NCI-H2081 treated with DMSO at 0.1 percent for 48 hours (cell line): ENCODE data around the gene RNF183.
"Not testable (repeated sequence)": the region's sequence is repeated elsewhere in the genome, so short reads cannot be mapped to it uniquely, and the experiment has no call there.

Source experiments
- DNase-seq: peaks from one replicate; lab custom pipeline; 2025; lab: John Stamatoyannopoulos, UW

RNF183 gene

GRCh38 chr9:113316030-113316429, 12.9 kb upstream of the RNF183 start:
- no peak for DNase-seq

GRCh38 chr9:113315231-113315630, 12.1 kb upstream of the RNF183 start:
- no peak for DNase-seq

DNA sequence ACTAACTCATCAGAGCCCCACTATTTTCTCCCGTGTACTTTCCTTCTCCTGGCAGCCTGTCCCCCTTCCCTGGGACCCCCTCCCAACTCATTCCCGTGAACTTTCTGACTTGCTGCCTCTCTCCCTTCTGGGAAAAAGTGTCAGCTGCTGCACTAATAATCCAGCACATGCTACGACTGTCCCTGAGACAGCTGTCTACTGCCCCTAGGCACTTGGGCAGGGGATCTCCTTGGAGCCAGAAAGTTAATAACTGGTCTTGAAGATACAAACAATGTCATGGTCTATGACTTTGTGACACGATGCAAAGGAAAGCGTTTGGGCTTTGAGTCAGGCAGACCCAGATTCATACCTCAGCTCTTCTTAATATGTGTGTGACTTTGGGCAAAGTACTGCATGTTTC, 10.1 kb upstream of the RNF183 start:
- DNase-seq, result no peak

GRCh38 chr9:113311961-113312360, 8.8 kb upstream of the RNF183 start:
- no peak for DNase-seq

GRCh38 chr9:113310538-113310937, 7.4 kb upstream of the RNF183 start:
- DNase-seq, result no peak

DNA sequence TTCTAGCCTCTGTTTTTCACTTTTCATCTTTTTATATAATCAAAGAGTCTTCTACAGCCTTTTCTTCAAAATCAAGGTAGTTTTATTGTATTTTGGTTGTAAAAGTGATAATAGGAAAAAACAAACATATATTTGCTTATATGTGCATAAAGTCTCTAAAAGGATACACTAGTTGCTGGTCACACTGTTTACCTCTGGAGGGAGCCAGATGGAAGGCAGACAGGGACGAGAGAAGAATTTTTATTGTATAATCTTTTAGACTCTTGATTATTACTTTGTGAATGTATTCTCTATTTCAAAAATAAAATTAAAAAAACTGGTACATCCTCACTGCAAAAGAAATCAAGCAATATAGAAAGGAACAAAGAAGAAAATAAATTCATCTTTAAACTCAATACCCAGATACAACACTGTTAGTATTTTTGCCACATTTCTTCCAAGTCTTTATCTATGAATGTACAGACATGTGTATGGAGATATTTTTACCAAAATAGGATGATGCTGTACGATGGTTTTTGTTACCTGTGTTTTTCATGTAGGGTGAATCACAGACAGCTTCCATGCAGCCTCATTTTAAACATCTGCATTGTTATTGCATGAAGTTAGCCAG, 6.1 kb upstream of the RNF183 start:
- no peak for DNase-seq

DNA sequence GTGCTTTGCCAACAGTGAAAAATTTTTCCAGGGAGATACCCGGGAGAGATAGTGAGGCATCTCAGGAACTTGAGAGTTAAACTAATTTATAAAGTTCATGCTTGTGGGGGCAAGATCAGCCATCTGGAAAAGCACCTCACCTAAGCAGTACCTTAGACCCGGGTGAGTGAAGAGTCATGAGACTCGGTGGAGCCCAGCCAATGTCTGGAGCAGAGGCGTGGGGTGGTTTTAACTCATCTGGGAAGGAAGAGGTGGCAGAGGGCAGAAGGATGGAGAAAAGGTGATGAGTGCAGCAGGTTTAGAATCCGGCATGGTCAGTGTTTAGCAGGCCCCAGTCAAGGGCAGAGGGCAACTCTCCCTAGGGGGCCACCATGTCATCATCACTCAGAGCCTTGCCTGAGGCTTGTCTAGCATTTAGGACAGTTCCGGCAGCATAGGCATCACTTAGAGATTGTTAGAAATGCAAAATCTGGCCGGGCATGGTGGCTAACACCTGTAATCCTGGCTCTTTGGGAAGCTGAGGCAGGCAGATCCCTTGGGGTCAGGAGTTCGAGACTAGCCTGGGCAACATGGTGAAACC, 4.3 kb upstream of the RNF183 start:
- DNase-seq, result no peak

- DNase-seq, result no peak
Measured at GRCh38 chr9:113306566-113306965, 3.4 kb upstream of the RNF183 start.

GRCh38 chr9:113301548-113301947, 1.6 kb downstream of the RNF183 start:
- no peak for DNase-seq

- DNase-seq, result no peak
Measured at GRCh38 chr9:113299800-113300292, 3.3 kb downstream of the RNF183 start.

- DNase-seq, result peak; percentile 52
Measured at GRCh38 chr9:113298924-113299770, 4.0 kb downstream of the RNF183 start.

- DNase-seq, result no peak
Measured at GRCh38 chr9:113298311-113298710, 4.9 kb downstream of the RNF183 start.

GRCh38 chr9:113296796-113297558, 6.2 kb downstream of the RNF183 start:
- no peak for DNase-seq

- DNase-seq, result not testable (repeated sequence)
Measured at GRCh38 chr9:113296247-113296646, 6.9 kb downstream of the RNF183 start.

DNA sequence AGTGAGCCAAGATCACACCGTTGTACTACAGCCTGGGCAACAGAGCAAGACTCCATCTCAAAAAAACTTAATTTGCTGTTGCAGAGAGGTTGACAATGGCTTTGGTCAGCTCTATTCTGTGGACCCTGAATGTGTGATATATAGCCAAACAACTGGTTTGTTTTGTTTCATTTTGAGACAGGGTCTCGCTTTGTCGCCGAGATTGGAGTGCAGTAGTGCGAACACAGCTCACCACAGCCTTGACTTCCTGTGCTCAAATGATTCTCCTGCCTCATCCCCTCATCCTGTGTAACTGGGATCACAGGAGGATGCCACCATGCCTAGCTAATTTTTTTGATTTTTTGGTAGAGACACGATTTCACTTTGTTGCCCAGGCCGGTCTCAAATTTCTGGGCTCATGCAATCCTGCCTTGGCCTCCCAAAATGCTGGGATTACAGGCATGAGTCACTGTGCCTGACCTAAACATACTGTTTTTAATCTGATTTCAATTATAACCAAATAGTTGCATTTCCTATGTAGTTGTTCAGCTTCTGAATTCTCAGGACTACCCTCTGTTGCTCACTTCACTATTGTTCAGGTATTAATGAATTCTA, 9.8 kb downstream of the RNF183 start:
- no peak for DNase-seq

- no peak for DNase-seq
Measured at GRCh38 chr9:113290052-113290607, 13.0 kb downstream of the RNF183 start.

GRCh38 chr9:113289091-113289490, 14.1 kb downstream of the RNF183 start:
- DNase-seq, result no peak

DNA sequence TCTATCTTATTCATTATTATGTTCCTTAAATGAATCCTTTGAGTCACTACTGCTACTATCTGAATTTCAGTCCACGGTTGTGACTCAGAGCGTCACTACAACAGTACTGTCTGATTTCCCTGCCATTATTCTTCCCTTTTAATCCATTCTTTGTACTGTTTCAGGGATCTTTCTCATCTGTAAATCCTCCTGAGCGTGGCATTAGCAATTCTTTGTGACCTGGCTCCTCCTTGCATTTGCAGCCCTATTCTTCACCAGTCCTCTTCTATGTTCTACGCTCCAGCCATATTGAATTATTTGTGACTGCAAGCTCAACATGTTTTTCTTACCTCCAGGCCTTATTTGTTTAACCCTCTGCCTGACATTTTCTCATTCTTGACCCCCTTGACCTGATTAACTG, 21.8 kb downstream of the RNF183 start:
- DNase-seq, result no peak

- no peak for DNase-seq
Measured at GRCh38 chr9:113278840-113279239, 24.3 kb downstream of the RNF183 start.

DNA sequence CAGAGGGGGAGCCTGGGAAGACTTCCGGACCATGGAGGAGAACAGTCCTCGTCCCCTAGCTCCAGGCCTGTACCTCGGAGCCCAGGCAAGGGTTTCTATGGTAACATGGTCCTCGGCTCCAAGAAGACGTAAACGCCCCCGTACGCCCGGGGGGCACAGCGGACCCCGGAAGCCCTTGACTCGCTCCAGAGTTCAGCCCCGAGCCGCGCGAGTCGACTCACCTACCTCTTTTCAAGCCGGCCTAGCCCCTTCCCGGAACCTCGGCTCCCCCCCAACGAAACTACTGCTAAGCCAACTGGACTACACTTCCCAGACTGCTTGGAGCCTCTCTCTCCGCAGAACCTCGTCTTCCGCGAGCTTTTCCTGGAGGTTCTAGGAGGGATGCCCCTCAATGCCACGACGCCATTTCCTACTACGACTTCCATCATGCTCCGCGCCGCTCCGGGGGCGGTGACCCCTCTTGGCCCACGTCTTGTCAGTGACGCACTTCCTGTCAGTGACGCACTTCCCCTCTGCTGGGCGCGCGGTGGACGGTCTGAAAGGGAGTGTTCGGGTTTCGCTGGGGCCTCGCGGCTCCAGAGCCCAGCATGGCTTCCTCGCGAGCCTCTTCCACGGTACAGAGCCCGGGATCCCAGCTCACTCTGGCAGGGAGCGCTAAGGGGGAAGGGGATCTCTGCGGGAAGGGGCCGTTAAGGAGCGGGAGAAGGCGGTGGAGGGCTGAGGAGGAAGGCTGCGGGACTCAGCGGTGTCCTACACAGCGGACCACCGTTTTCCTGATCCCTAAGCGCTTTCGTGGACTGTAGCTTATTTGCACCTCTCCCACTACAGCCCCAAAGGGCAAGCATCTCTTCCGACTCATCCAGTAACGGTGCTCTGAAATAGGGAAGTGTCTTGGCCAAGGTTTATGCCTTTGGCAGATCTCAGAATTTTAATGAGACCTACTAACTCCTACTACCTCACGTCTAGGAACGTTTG, 27.7 kb downstream of the RNF183 start, which contains the start of the genes CDC26 and PRPF4:
Gene CDC26 (minus strand): TSS at position 416 of the 975 bp plus-strand sequence. CDS start 3,065 bp downstream, outside the sequence.
Gene PRPF4 (plus strand): TSS at position 502 of the 975 bp plus-strand sequence. CDS start 86 bp downstream, at position 588.
- DNase-seq, result peak; percentile 86
